SIG-M5 treated with dmso at 0.1 percent for 504 hours (cell line): ENCODE measurements around the gene MKRN1.
"Not testable (repeated sequence)": the region's sequence is repeated elsewhere in the genome, so short reads cannot be mapped to it uniquely, and the experiment has no call there.

Experiments
- DNase-seq: peaks from one replicate; lab custom pipeline; 2025; ENCODE audit not compliant: unreplicated experiment; lab: John Stamatoyannopoulos, UW

Gene MKRN1

DNA sequence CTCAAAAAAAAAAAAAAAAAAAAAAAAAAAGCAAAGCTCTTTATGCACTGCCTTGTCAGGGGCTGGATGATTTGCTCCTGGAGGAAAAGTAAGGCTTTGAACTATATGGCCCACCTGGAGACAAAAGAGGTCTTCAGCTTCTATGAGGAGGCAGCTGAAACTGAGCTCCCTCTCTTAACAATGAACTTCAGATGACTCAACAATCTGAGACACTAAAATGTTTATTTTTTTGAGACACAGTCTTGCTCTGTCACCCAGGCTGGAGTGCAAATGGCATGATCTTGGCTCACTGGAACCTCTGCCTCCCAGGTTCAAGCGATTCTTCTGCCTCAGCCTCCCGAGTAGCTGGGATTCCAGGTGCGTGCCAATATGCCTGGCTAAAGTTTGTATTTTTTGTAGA is 38.7 kb downstream of the MKRN1 start:
- DNase-seq = no peak

DNA sequence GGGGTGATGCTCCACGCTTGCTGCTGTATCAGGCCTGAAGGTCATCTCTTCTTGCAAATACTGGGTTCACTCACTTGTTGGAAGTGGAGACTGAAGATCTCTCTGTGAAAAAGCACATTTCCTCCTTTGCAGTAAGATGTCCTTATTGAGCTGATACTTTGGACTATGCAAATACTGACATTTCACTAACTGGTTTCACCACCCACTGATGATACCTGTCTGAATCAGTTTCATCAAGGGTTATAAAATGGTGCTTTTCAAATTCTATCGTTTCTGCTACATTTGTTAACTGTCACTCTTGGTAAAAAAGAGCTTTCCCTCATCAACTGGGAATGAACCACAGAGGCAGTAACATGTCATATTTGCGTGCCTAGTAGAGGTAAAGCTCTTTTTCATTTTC is 39.9 kb downstream of the MKRN1 start:
- no peak for DNase-seq

DNA sequence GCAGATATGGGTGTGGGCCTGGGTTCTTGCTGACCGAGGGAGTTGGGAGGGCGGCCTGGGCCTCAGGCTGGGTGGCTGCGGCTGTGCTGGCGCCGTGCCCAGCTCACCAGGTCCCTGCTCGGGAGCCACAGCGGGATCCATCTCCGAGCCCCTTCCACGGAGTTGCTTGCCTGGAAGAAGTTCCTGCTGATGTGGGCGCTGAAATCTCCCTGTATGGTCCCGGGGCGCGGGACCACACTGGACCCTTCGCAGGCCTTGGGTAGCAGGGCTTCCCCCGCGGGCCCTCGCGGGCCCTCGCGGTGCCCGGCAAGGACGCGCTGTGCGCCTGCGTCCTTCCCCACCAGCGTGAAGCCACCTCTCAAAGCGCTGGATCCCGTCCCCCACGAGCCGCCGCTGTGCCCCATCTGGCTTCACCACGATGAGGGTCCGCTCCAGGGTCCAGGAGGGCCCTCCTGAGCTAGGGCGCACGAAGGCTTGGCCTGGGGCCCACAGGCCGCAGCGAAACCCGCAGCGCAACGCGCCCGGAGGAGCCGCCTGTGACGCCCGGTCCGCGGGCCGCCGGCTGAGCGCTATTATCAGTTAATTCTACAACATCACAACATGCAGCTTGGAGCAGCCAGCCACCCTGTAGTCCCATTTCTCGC is 43.9 kb downstream of the MKRN1 start:
- DNase-seq = no peak

DNA sequence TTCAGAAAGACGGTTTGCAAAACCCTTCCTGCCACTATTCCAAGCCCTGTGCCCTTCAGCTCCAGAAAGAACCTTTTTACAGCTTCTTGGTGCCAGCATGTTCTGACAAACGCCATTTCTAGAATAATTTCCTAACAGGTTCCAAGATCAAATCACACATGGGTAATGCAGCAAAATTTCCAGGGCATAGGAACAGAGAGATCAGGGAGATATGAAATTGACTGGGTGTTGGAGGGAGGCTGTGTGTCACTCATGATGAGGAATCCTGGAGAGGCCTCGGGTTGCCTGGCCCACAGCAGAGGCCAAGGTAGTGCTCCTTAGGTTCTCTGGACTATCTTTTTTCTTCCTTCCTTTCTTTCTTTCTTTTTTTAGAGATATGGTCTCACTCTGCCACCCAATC is 45.9 kb downstream of the MKRN1 start:
- DNase-seq = no peak

DNA sequence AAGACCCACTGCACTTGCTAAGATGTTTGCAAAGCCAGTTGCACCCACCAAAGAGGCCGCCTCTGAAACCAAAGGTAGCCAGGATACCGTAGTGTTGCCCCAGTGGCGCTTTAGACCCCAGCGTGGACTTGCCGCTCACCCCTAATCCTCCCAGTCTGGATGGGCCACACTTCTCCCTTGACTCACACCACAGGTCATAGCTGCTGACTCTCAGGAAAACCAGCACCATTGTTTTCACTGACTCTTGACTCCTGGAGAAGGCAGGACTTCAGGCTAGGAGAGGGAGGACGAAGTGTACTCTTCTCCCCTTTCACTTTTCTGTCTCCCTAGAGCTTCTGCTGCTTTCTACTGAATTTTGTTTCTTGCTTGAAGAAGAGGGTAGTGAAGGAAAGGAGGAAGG is 53.2 kb downstream of the MKRN1 start:
- DNase-seq = no peak

DNA sequence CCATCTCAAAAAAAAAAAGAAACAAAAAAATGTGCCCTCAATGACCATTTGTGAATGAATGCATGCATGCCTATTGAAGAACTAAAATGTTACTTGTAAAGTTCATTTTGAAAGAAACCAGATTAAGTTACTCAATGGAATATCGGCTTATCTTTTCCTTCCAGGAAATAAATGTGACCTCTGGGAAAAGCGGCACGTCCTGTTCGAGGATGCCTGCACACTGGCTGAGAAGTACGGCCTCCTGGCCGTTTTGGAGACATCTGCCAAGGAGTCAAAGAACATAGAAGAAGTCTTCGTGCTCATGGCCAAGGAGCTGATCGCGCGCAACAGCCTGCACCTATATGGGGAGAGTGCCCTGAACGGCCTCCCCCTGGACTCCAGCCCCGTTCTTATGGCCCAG is 53.6 kb downstream of the MKRN1 start:
- DNase-seq = no peak

DNA sequence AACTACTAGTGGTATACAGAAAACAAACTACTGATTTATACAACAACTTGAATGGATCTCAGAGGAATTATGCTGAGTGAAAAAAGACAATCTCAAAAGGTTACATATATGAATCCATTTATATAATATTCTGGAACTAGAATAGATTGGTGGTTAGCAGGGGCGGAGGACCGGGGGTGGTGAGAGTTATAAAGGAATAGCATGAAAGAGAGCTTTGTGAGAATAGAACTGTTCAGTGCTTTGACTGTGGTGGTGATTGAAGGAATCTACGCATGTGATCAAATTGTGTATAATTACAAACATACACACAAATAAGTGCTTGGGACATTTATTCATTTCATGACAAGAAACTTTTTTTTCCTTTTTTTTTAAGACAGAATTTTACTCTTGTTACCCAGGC is 55.8 kb downstream of the MKRN1 start:
- DNase-seq = no peak

DNA sequence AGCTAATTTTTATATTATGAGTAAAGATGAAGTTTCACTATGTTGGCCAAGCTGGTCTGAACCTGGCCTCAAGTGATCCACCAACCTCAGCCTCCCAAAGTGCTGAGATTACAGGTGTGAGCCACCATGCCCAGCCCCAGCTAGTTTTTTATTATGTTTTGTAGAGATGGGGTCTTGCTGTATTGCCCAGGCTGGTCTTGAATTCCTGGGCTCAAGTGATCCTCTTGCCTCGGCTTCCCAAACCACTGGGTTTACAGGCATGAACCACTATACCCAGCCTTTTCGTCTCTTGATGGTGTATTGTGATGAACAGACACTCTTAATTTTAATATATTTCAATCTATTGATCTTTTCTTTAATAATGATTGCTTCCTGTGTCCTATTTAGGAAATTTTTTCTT is 57.8 kb downstream of the MKRN1 start:
- DNase-seq = no peak

DNA sequence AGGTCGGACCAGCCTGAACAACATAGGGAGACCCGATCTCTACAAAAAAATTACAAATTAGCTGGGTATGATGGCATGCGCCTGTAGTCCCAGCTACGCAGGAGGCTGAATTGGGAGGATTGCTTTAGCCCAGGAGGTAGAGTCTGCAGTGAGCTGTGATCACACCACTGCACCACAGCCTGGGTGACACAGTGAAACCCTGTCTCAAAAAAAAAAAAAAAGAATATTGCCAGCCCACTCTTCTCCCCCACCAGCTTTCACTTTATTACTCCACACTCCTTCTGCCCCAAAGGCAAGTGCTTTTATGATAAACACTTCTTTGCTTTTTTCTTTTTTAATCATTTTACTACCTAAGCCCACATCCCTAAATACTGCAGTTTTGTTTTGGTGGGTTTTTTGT is 60.7 kb downstream of the MKRN1 start:
- no peak for DNase-seq

DNA sequence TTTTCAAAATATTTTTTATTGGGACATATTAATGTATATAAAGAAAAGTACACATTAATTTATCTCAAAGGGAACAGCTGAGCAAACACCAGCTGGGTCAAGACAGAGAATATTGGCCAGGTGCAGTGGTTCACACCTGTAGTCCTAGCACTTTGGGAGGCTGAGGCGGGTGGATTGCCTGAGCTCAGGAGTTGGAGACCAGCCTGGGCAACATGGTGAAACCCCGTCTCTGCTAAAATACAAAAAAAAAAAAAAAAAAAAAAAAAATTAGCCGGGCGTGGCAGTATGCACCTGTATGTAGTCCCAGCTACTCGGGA is 61.2 kb downstream of the MKRN1 start:
- not testable (repeated sequence) for DNase-seq

DNA sequence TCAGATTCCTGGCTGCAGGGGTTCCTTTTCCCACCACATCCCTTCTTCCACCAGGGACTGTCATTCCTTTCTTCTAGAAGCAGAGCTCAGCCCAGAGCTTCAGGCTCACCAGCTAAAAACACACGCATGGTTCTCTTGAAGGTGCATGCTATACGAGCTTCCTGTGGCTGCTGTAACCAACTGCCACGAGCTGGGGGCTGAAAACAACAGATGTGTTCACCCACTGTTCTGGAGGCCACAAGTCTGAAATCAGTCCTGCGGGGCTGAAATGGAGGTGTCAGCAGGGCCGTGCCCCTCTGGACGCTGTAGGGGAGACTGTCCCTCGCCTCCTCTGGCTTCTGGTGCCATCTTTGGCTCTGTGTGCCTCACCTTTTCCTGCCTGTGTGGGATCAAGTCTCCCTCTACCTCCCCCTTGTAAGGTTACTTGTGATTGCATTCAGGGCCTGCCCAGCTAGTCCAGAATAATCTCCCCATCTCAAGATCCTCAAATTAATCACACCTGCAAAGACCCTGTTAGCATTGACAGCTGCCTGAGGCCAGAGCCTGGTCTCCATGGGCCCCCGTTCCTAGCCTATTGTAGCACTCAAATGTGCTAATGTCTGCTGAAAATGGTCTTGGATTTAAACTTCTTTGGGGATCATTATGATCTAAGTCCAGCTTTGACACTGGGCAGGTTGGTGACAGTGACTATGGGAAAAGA is 61.7 kb downstream of the MKRN1 start:
- DNase-seq = no peak

DNA sequence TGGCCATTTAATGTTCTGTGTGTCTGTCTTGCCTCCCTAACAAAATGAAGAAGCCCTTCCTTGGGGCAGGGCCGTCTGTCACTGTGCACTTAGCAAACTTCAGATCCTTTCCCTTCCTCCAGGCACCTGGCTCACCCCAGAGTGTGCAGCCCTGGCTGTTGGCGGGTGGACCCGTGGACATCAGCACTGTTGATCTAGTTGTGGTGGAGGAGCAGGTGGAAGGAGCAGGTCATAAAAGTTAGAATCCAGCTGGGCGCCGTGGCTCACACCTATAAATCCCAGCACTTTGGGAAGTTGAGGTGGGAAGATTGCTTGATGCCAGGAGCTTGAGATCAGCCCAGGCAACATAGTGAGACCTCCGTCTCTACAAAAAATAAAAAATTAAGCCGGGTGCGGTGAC is 62.7 kb downstream of the MKRN1 start:
- DNase-seq = no peak

DNA sequence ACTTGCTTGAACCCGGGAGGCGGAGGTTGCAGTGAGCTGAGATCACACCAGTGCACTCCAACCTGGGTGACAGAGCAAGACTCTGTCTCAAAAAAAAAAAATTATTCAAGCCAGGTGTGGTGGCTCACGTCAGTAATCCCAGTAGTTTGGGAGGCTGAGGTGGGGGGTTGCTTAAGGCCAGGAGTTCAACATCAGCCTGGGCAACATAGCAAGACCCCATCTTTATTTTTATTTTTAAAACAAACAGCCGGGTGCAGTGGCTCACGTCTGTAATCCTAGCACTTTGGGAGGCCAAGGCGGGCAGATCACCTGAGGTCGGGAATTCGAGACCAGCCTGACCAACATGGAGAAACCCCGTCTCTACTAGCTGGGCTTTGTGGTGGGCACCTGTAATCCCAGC is 63.5 kb downstream of the MKRN1 start:
- DNase-seq = not testable (repeated sequence)

DNA sequence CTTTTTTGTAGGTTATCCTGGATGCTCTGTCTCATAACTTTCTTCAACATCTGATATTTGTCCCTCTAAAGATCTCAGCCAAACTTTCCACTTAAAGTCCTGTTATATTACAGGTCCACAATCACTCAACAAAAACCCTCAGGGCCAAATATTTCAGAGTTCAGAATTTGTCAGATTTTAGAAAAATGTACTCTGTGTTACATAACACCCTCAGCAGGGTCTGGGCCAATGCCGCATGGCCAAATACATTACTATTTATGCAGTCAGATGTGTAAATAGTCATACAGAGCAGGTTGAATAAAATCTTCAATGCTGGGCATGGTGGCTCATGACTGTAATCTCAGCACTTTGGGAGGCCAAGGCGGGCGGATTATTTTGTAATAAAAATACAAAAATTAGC is 63.9 kb downstream of the MKRN1 start:
- no peak for DNase-seq

DNA sequence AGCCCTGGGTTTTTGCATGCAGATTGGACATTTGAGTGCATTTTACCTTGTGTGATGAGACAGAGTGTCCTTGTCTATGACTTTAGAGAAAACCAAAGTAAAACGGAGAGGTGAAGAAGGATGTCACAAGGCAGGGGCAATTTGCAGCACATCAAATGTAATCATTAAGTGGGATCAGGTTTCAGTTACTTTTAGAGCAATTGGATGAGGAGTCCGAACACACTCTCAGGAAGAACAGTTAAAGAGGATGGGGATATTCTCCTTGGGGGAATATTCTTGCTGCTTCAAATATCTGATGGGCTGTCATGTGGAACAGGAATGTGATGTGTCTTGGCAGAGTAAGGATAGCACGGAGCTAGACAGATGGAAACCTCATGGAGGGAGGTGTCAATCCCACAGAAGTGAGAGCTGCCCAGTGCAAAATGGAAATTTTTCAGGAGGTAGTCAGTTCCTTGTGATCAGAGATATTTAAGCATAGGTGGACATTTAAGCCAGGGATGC is 74.7 kb downstream of the MKRN1 start:
- no peak for DNase-seq

DNA sequence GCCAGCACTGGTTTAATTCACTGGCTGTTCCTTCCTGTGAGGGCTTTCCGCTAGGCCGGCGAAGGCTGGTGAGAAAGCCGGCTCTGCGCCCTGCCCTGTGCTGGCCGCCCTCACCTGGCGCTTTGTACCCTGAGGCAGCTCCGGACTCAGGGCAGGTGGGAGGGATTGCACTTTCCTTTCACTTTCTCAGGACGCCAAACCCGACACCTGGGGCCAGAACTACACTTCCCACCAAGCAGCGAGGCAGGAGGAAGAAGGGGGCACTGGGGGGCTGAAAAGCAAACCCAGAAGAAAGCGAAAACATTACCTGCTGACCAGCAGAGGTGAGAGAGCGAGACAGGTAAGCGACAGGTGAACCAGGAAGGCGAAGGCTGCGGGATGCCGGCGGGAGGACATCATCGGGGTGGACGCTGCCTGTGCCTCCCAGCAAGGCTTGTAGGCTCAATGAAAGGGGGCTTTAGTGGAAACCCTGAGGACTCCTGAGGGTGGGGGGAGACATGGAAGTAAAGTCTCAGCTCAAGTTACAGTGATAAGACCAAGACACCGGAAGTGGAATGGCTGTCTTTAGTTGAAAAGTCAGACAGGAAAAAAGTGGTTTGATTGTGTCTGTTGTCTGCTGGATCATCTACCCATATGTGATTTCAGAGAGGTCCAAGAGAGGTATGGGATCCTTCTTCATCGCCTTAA is 75.3 kb downstream of the MKRN1 start, which contains the start of gene RAB19:
Gene RAB19 (plus strand): TSS at position 181 of the 687 bp plus-strand sequence. CDS start 3,589 bp downstream, outside the sequence.
- no peak for DNase-seq
